Rectal smooth muscle tissue (tissue), 1 donor: Measurements from ENCODE around the gene TRPM2.

Source experiments
- H3K27ac ChIP-seq: one replicate; pipeline ENCODE4 v1.7.0; 2013; ENCODE audit warnings: low read depth, low read length, inconsistent platforms
- H3K27me3 ChIP-seq: one replicate; pipeline ENCODE4 v1.7.0; 2013; ENCODE audit warnings: low read length; ENCODE audit not compliant: control insufficient read depth, insufficient read depth
- H3K36me3 ChIP-seq: one replicate; pipeline ENCODE4 v1.7.0; 2013; ENCODE audit warnings: low read length; ENCODE audit not compliant: control insufficient read depth, insufficient read depth
- H3K4me1 ChIP-seq: one replicate; pipeline ENCODE4 v1.7.0; 2013; ENCODE audit warnings: low read length; ENCODE audit not compliant: control insufficient read depth, insufficient read depth
- H3K4me3 ChIP-seq: one replicate; pipeline ENCODE4 v1.7.0; 2013; ENCODE audit warnings: low read length
- H3K9ac ChIP-seq: one replicate; pipeline ENCODE4 v1.7.0; 2013; ENCODE audit warnings: low read length

Gene TRPM2

DNA sequence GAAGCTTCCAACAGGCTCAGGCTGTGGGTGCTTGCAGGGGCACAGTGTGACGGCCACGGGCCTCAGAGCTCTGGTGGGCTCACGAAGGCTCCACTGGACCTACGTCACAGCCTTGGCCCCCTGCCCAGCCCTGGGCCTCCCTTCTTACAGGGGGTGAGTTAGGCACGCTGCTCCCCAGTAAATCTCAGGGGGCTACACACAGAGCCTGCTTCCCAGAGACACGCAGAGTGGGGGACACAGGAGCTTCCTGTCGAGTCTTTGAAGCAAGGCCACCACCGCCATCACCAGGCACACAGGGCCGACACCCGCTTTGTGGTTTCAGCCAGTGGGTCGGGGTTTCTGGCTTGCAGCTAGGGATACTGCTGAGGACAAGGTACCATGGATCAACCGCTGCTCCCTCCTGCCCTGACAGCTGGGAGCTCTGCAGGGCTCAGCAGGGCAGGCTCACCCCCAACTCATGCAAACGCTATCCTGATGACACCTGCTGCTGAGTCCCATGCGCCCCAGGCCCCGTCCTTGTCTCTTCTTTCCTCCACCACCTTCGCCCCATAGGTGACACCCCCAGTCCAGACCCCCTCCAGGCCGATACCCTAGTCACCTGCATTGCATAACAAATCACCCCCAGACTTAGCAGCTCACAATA, 8.8 kb upstream of the TRPM2 start:
- Histone ChIP-seq H3K27ac (no peak overlapping the region), H3K36me3 (no peaks in the 10 kb centered on the region), H3K4me3 (no peak overlapping the region), H3K4me1 (peaks cover 6% of the 10 kb centered on the region), H3K27me3 (peaks cover 4% of the 10 kb centered on the region), H3K9ac (no peak overlapping the region)

DNA sequence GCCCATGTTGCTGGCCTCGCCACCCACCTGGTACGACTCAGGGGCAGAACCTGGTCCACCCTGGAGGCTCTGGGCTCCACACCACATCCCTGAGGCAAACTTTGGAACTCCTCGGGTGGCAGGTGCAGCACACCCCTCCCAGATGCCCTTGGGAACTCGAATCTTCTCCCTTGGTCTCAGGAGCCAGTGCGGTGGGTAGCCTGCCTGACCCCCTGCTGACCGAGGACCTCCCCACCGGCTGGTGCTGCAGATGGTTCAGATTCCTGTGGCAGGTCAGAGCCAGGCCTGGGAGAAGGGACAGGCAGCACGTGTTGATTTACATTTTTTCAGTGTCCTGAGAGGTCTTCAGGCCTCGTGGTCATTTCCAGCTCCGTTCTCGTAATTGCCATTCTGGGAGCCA, 7.9 kb upstream of the TRPM2 start:
- Histone ChIP-seq H3K4me3 (no peak overlapping the region), H3K4me1 (no peaks in the 10 kb centered on the region)

DNA sequence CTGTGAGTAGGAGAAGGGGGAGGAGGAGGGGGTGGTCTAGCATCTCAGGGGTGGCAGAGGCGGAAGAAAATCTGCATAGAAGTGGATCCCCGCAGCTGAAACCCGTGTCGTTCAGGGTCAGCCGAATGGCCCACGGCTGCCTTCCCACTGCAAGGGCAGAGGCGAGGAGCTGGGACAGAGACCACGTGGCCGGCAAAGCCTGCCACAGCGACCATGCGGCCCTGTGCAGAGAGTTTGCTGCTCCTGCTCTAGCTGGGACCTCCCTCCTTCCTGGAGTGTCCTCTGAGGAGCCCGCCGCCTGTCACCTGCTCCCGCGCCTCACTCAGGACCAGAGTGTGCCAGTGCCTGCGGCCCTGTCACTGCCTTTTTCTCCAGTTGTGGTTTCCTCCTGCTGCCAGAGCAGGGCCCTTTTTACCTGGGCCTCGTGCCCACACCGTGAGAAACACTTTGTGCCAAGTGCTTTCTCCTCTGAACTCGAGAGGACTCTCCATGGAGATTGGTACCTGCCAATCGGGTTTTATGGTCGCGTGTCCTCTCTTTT, 5.4 kb upstream of the TRPM2 start:
- Histone ChIP-seq H3K27ac (no peak overlapping the region), H3K9ac (no peak overlapping the region), H3K27me3 (peaks cover 4% of the 10 kb centered on the region), H3K4me3 (no peak overlapping the region), H3K4me1 (no peaks in the 10 kb centered on the region), H3K36me3 (no peaks in the 10 kb centered on the region)

More for the DNA sequence above, 7.9 kb upstream of the TRPM2 start:
- H3K9ac ChIP-seq = no peak overlapping the region
- no peak overlapping the region for H3K27ac ChIP-seq
- H3K27me3 ChIP-seq = peaks cover 4% of the 10 kb centered on the region
- H3K36me3 ChIP-seq = no peaks in the 10 kb centered on the region

DNA sequence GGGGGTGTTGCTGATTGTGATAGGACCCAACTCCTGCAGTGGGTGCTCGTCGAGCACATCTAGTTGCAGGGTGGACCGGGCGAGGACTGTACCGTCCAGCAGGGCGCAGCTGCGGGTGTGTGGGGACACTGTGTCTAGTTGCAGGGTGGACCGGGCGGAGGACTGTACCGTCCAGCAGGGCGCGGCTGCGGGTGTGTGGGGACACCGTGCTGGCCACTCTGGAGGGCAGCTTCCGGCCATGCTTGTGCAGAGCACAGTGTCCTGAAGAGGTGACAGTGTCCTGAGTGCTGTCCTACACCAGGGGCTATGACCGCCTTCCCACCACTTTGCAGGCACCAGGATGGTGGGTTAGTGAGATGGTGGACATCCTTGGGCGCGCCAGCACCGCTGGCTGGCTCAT, 4.6 kb upstream of the TRPM2 start:
- Histone ChIP-seq H3K36me3 (no peaks in the 10 kb centered on the region), H3K27ac (no peak overlapping the region), H3K4me3 (no peak overlapping the region), H3K9ac (no peak overlapping the region), H3K4me1 (no peaks in the 10 kb centered on the region), H3K27me3 (peaks cover 4% of the 10 kb centered on the region)

DNA sequence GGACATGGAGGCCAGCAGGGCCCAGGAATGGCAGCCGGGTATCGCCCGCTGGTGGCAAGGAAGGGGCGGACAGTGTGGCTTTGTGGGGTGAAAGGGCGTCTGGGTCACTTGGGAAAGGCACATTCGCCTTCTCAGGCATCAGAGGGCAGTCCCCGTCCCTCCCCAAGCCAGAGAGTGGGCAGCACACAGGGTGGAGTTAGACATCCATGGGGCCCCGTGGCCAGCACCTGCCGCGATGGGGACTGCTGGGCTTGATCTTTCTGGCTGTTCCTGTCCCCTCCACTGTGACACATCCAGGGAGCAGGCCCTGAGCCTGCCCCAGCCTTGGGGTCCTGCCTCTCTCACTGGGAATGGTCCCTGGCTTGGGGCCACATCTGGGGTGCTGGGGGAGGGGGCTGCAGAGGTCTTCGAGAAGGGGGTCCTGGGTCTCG, 4.0 kb upstream of the TRPM2 start:
- Histone ChIP-seq H3K36me3 (no peaks in the 10 kb centered on the region), H3K27ac (no peak overlapping the region), H3K27me3 (peaks cover 4% of the 10 kb centered on the region)

DNA sequence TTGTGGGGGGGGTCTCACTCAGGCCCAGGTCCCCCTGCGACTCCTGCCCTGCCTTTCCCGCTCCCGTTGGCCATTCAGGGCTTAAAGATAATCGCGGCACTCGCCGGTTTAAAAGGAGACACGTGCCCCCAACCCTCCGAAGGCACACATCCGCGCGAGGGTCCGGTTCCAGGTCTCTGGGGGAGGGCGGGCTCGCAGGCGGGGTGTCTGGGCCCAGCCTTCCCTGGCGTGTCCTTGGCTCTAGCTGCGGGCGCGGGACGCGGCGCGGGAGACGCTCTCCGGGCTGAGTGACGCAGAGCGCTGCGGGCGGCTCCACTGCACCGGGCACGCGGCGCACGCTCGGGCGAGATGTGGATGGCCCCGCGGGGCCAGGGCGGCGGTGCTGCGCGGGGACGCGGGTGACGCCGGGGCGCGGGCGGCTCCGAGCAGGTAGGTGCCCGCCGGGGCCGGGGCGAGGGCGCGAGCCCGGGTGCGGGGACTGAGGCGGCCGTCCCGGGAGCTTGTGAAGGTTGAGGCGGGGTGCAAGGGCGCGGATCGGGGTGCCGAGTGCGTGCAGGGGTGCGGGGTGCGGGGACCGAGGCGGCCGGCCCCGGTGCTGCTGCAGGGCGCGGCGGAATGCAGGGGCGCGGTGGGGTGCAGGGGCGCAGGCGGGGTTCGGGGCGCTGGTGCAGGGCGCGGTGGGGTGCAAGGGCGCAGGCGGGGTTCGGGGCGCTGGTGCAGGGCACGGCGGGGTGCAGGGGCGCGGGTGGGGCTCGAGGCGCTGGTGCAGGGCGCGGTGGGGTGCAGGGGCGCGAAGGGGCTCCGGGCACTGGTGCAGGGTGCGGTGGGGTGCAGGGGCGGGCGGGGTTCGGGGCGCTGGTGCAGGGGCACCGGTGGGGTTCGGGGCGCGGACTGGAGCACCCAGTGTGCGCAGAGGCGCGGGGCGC, 3.3 kb upstream of the TRPM2 start:
- Histone ChIP-seq H3K9ac (no peak overlapping the region), H3K36me3 (no peaks in the 10 kb centered on the region), H3K27me3 (peaks cover 4% of the 10 kb centered on the region), H3K27ac (no peak overlapping the region), H3K4me1 (no peaks in the 10 kb centered on the region), H3K4me3 (no peak overlapping the region)

More for the DNA sequence above, 4.0 kb upstream of the TRPM2 start:
- H3K4me3 ChIP-seq = no peak overlapping the region
- H3K9ac ChIP-seq = no peak overlapping the region
- H3K4me1 ChIP-seq = no peaks in the 10 kb centered on the region

DNA sequence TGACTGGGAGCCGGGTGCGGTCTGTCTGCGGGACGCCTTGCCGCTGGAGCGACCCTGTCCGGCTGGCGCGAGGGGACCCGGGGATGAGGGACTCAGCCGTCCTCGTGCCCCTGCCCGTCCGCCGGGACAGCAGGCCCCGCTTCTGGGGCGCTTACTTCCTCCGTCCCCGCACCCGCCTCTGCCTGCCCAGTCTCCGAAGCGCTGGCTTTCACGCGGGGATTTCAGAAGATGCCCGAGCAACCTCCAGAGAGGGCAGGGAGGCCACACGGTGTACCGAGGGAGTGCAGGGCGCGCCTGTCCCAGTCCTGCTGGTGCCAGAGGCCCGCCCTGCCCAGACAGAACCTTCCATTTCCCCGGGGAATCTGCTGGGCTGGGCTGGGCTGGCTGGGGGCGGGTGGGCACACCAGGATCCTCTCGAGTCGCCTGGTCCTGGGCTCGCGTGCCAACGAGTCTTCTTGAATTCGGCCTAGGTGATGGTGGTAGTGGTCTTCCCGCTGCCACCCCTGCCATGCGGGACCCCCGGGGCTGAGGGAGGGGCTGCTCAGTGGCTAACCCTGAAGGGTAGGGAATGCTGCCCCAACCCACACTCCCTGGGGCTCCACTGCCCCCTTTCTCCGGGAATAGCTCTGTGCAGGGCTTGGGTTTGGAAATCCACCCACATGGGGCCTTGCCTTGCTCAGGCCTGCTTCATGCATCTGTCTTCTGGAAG, 2.5 kb upstream of the TRPM2 start:
- Histone ChIP-seq H3K4me3 (no peak overlapping the region), H3K27me3 (peaks cover 4% of the 10 kb centered on the region), H3K27ac (no peak overlapping the region), H3K4me1 (no peaks in the 10 kb centered on the region), H3K9ac (no peak overlapping the region), H3K36me3 (no peaks in the 10 kb centered on the region)

DNA sequence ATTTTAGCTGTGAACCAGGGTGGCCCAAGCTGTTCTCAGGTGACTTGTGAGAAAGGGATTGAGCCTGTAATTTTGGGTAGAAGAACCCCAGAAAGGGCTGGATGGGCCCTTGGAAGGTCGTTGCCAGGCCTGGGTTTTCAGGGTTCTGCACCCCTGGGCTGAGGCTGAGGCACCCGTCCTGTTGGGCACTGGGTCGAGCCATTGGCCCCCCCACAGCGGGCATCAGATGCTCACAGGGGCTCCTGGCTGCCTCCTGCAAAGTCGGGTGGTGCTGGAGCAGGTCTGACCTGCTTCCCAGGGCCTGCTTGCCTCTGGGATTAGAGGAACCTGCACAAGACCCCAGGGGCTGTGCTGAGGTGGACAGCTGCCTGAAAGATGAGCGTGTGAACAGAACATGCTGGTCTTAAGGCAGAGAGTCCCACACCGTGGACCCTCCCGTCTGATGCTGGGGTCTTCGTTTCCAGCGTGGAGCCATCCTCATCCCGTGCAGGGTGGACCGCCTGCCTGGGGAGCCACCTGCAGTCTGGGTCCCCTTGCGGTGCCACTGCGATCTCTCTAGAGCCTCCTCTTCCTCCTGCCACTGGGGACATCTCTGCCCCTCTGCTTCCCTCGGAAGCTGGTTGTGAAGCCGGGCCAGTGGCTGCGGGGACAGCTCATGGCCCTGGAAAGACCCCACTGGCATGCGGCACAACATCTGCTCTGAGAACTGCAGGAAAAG, 1.7 kb upstream of the TRPM2 start:
- Histone ChIP-seq H3K4me1 (no peaks in the 10 kb centered on the region), H3K27ac (no peak overlapping the region), H3K9ac (no peak overlapping the region), H3K36me3 (no peaks in the 10 kb centered on the region), H3K27me3 (peaks cover 4% of the 10 kb centered on the region), H3K4me3 (no peak overlapping the region)

DNA sequence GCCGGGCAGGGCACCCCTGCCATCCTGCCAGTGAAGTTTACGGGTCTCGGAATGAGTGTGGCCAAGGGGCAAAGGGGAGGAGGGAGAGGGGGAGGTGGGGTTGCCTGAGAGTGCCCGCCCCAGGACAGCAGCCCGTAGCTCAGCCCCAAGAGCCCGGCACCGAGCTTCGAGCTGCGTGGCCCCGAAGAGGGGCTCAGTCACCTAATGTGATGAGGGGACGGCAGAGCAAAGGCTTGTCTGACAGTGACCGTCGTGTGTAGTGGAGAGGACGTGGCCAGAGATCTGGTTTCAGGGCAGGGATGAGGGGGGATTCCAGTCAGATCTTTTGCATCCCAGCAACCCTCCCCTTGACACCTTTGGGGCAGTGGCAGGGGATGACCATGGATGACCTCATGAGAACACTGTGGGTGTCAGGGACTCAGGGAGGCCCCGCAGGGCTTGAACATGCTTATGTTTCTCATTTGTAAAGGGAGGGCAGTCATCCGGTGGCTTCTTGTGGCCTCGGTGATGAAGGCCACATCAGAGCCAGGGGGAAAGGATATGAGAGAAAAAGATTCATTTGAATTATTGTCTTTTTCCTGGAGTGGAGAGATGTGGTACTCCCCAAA, 1.1 kb upstream of the TRPM2 start:
- no peak overlapping the region for H3K4me3 ChIP-seq
- H3K27ac ChIP-seq = no peak overlapping the region
- H3K36me3 ChIP-seq = no peaks in the 10 kb centered on the region
- H3K27me3 ChIP-seq = peaks cover 4% of the 10 kb centered on the region
- no peak overlapping the region for H3K9ac ChIP-seq
- no peaks in the 10 kb centered on the region for H3K4me1 ChIP-seq

DNA sequence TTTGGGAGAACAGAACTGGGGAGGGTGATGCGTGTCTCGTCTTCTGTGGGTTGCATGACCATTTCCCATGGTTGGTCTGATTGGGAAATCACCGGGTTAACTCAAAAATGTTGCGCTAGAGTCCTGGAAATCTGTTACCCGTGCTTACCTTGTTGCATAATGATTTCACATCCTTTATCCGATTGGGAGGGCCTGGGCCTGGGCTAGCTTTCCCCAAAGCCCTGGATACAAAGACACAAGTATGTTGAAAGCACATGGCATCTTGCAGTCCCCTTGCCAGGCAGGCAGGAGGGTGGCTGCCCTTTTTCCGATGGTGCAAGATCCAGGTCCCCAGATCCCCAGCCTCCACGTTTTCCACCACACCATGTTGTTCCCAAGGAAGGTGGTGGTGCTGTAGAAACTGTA, 582 bp downstream of the TRPM2 start:
- H3K4me3 ChIP-seq = peak overlapping the region; percentile 49
- no peak overlapping the region for H3K9ac ChIP-seq
- H3K27me3 ChIP-seq = peaks cover 2% of the 10 kb centered on the region
- no peak overlapping the region for H3K27ac ChIP-seq
- H3K36me3 ChIP-seq = no peaks in the 10 kb centered on the region
- H3K4me1 ChIP-seq = no peaks in the 10 kb centered on the region

DNA sequence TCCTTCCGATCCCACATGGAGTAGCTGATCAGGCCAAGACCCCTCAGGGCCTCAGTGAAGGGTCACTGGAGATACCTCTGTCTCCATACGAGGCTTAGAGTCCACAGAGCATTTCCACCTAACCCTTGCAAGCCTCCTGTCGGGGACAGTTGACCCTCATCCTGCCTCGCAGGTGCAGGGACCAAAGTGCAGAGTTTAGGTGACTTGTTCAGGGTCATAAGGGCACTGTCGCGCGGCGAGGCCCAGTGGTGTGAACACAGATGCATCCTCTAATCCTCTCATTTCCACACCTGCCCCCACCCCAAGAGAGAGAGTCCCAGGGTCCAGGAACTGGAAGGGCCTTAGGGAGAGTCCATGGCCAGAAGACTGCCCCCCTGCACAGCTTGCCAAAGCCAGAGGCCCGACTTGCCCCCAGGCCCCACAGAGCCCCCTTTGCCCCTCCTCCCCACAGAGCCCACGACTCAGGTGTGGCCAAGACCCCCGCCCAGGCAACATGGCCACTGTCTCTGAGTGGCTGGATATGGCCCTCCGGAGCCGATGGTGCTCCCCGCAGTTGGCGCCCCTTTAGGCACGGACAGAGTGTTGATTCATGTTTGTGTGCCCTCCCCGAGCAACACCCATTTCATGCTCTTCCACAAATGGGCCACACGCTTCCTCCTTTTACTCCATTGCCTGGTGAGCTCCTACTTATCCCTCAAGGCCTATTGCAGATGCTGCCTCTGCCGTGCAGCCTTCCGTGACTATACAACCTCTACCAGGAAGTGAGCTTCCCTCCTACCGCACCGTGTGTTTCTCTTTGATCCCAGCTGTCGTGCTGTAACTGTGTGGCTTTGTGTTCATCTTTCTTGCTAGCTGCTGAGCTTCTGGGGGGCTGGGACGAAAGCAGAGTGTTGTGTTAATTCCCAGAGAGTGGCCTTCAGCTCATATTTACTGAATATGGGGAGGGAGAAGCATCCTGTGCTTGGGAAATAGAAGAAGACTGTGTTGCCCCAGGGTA, 1.7 kb downstream of the TRPM2 start:
- H3K27ac ChIP-seq = no peak overlapping the region
- no peaks in the 10 kb centered on the region for H3K36me3 ChIP-seq
- no peaks in the 10 kb centered on the region for H3K4me1 ChIP-seq
- no peaks in the 10 kb centered on the region for H3K27me3 ChIP-seq
- no peak overlapping the region for H3K9ac ChIP-seq
- no peak overlapping the region for H3K4me3 ChIP-seq
